ENCODE data around the gene TBATA. TPM values are rescaled to one million over a fixed set of nuclear protein-coding genes. Genes with fewer than 3 reads are reported as not detected.

Gene TBATA
- total RNA-seq, 1 experiment from 2014 or later: not detected

DNA sequence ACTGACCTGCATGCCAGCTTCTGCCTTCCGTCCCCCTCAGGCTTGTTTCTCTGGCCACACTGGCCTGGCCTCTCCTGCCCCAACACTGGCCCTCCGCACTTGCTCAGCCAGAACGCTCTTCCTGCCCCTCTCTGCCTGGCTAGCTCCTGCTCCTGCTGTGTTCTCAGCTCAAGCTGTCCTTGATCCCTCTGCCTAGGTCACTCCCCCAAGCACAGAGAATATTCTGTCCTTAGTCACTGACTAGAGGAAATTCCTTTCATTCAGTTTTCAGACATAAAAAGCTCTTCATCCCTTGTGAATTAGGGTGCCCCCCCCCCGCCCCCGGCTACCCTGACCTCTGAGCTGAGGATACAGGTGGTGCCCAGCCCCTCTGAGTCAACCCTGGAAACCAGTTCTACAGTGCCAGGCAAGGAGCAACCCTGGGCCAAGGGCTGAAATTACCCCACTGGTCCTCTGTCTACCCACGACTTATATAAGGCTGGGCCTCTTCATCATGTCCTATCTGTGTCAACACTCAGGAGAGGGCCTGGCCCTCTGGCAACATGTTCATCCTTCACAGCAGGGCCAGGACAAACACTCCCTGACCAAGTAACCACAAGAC is 23.9 kb upstream of the TBATA start (continued):
- TF ChIP-seq, protein P1, sequence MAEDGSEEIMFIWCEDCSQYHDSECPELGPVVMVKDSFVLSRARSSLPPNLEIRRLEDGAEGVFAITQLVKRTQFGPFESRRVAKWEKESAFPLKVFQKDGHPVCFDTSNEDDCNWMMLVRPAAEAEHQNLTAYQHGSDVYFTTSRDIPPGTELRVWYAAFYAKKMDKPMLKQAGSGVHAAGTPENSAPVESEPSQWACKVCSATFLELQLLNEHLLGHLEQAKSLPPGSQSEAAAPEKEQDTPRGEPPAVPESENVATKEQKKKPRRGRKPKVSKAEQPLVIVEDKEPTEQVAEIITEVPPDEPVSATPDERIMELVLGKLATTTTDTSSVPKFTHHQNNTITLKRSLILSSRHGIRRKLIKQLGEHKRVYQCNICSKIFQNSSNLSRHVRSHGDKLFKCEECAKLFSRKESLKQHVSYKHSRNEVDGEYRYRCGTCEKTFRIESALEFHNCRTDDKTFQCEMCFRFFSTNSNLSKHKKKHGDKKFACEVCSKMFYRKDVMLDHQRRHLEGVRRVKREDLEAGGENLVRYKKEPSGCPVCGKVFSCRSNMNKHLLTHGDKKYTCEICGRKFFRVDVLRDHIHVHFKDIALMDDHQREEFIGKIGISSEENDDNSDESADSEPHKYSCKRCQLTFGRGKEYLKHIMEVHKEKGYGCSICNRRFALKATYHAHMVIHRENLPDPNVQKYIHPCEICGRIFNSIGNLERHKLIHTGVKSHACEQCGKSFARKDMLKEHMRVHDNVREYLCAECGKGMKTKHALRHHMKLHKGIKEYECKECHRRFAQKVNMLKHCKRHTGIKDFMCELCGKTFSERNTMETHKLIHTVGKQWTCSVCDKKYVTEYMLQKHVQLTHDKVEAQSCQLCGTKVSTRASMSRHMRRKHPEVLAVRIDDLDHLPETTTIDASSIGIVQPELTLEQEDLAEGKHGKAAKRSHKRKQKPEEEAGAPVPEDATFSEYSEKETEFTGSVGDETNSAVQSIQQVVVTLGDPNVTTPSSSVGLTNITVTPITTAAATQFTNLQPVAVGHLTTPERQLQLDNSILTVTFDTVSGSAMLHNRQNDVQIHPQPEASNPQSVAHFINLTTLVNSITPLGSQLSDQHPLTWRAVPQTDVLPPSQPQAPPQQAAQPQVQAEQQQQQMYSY (CRISPR knock-in tag; IDR thresholded peaks at IDR 0.05): no peak
- TF ChIP-seq, protein P2, sequence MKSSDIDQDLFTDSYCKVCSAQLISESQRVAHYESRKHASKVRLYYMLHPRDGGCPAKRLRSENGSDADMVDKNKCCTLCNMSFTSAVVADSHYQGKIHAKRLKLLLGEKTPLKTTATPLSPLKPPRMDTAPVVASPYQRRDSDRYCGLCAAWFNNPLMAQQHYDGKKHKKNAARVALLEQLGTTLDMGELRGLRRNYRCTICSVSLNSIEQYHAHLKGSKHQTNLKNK (CRISPR knock-in tag; IDR thresholded peaks at IDR 0.05): no peak
- TF ChIP-seq, protein P3, sequence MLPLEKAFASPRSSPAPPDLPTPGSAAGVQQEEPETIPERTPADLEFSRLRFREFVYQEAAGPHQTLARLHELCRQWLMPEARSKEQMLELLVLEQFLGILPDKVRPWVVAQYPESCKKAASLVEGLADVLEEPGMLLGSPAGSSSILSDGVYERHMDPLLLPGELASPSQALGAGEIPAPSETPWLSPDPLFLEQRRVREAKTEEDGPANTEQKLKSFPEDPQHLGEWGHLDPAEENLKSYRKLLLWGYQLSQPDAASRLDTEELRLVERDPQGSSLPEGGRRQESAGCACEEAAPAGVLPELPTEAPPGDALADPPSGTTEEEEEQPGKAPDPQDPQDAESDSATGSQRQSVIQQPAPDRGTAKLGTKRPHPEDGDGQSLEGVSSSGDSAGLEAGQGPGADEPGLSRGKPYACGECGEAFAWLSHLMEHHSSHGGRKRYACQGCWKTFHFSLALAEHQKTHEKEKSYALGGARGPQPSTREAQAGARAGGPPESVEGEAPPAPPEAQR (CRISPR knock-in tag; IDR thresholded peaks at IDR 0.05): no peak
- TF ChIP-seq IRF2 (CRISPR knock-in tag; IDR thresholded peaks at IDR 0.05; ENCODE audit: borderline replicate concordance, low read depth) (no peak), GRHL2 (CRISPR knock-in tag; IDR thresholded peaks at IDR 0.05; ENCODE audit: insufficient replicate concordance, severe bottlenecking) (no peak), GABPB1 (CRISPR knock-in tag; IDR thresholded peaks at IDR 0.05) (no peak), NFE2L1 (CRISPR knock-in tag; IDR thresholded peaks at IDR 0.05) (no peak), ZBTB21 (CRISPR knock-in tag; IDR thresholded peaks at IDR 0.05; ENCODE audit: borderline replicate concordance) (no peak)

DNA sequence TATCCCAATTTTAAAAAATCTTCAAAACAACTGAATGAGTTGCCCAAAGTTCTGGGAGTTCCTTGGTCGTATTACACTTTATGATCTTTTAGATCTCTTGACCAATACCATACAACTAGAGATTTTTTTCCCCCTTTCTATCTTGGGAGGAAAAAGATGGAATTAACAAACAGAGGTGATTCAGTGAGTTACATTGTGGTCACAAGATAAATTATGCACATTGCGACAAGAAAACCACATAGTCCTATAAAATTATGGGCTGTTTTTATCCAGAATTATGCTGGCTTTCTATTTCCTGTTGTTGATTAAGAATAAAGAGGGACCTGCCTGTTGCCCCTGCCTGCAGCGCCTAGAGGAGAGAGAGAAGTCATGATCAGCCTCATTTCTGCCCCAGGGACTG is 22.4 kb upstream of the TBATA start:
- CTCF ChIA-PET: no interaction called here
- H3K36me3 Mint-ChIP-seq: no peaks in the 10 kb centered on the region
- no peak overlapping the region for H3K27ac Mint-ChIP-seq
- H3K4me3 Mint-ChIP-seq: no peak overlapping the region
- H3K27me3 Mint-ChIP-seq (ENCODE audit: low read depth): peaks cover 2% of the 10 kb centered on the region
- peaks cover 13% of the 10 kb centered on the region for H3K9me3 Mint-ChIP-seq
- POLR2A ChIA-PET: no interaction called here
- DNase-seq (ENCODE audit: low spot score): no peak
- peaks cover 20% of the 10 kb centered on the region for H3K4me1 Mint-ChIP-seq
- no peak for ATAC-seq
- TF ChIP-seq OVOL2 (CRISPR knock-in tag; IDR thresholded peaks at IDR 0.05; ENCODE audit: borderline replicate concordance) (no peak), ZNF219 (CRISPR knock-in tag; IDR thresholded peaks at IDR 0.05; ENCODE audit: borderline replicate concordance) (no peak), CREM (CRISPR knock-in tag; IDR thresholded peaks at IDR 0.05) (no peak), NR2C2 (CRISPR knock-in tag; IDR thresholded peaks at IDR 0.05) (no peak), NFATC4 (CRISPR knock-in tag; IDR thresholded peaks at IDR 0.05) (no peak), TEAD1 (CRISPR knock-in tag; IDR thresholded peaks at IDR 0.05) (no peak)
- TF ChIP-seq, protein P4, sequence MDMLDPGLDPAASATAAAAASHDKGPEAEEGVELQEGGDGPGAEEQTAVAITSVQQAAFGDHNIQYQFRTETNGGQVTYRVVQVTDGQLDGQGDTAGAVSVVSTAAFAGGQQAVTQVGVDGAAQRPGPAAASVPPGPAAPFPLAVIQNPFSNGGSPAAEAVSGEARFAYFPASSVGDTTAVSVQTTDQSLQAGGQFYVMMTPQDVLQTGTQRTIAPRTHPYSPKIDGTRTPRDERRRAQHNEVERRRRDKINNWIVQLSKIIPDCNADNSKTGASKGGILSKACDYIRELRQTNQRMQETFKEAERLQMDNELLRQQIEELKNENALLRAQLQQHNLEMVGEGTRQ (CRISPR knock-in tag; IDR thresholded peaks at IDR 0.05): no peak
- TF ChIP-seq, protein P5, sequence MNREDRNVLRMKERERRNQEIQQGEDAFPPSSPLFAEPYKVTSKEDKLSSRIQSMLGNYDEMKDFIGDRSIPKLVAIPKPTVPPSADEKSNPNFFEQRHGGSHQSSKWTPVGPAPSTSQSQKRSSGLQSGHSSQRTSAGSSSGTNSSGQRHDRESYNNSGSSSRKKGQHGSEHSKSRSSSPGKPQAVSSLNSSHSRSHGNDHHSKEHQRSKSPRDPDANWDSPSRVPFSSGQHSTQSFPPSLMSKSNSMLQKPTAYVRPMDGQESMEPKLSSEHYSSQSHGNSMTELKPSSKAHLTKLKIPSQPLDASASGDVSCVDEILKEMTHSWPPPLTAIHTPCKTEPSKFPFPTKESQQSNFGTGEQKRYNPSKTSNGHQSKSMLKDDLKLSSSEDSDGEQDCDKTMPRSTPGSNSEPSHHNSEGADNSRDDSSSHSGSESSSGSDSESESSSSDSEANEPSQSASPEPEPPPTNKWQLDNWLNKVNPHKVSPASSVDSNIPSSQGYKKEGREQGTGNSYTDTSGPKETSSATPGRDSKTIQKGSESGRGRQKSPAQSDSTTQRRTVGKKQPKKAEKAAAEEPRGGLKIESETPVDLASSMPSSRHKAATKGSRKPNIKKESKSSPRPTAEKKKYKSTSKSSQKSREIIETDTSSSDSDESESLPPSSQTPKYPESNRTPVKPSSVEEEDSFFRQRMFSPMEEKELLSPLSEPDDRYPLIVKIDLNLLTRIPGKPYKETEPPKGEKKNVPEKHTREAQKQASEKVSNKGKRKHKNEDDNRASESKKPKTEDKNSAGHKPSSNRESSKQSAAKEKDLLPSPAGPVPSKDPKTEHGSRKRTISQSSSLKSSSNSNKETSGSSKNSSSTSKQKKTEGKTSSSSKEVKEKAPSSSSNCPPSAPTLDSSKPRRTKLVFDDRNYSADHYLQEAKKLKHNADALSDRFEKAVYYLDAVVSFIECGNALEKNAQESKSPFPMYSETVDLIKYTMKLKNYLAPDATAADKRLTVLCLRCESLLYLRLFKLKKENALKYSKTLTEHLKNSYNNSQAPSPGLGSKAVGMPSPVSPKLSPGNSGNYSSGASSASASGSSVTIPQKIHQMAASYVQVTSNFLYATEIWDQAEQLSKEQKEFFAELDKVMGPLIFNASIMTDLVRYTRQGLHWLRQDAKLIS (CRISPR knock-in tag; IDR thresholded peaks at IDR 0.05; ENCODE audit: borderline replicate concordance): no peak
- TF ChIP-seq, protein P6, sequence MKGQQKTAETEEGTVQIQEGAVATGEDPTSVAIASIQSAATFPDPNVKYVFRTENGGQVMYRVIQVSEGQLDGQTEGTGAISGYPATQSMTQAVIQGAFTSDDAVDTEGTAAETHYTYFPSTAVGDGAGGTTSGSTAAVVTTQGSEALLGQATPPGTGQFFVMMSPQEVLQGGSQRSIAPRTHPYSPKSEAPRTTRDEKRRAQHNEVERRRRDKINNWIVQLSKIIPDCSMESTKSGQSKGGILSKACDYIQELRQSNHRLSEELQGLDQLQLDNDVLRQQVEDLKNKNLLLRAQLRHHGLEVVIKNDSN (CRISPR knock-in tag; IDR thresholded peaks at IDR 0.05): no peak
- TF ChIP-seq, protein P7, sequence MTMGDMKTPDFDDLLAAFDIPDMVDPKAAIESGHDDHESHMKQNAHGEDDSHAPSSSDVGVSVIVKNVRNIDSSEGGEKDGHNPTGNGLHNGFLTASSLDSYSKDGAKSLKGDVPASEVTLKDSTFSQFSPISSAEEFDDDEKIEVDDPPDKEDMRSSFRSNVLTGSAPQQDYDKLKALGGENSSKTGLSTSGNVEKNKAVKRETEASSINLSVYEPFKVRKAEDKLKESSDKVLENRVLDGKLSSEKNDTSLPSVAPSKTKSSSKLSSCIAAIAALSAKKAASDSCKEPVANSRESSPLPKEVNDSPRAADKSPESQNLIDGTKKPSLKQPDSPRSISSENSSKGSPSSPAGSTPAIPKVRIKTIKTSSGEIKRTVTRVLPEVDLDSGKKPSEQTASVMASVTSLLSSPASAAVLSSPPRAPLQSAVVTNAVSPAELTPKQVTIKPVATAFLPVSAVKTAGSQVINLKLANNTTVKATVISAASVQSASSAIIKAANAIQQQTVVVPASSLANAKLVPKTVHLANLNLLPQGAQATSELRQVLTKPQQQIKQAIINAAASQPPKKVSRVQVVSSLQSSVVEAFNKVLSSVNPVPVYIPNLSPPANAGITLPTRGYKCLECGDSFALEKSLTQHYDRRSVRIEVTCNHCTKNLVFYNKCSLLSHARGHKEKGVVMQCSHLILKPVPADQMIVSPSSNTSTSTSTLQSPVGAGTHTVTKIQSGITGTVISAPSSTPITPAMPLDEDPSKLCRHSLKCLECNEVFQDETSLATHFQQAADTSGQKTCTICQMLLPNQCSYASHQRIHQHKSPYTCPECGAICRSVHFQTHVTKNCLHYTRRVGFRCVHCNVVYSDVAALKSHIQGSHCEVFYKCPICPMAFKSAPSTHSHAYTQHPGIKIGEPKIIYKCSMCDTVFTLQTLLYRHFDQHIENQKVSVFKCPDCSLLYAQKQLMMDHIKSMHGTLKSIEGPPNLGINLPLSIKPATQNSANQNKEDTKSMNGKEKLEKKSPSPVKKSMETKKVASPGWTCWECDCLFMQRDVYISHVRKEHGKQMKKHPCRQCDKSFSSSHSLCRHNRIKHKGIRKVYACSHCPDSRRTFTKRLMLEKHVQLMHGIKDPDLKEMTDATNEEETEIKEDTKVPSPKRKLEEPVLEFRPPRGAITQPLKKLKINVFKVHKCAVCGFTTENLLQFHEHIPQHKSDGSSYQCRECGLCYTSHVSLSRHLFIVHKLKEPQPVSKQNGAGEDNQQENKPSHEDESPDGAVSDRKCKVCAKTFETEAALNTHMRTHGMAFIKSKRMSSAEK (CRISPR knock-in tag; IDR thresholded peaks at IDR 0.05; ENCODE audit: borderline replicate concordance): no peak
- TF ChIP-seq, protein P8, sequence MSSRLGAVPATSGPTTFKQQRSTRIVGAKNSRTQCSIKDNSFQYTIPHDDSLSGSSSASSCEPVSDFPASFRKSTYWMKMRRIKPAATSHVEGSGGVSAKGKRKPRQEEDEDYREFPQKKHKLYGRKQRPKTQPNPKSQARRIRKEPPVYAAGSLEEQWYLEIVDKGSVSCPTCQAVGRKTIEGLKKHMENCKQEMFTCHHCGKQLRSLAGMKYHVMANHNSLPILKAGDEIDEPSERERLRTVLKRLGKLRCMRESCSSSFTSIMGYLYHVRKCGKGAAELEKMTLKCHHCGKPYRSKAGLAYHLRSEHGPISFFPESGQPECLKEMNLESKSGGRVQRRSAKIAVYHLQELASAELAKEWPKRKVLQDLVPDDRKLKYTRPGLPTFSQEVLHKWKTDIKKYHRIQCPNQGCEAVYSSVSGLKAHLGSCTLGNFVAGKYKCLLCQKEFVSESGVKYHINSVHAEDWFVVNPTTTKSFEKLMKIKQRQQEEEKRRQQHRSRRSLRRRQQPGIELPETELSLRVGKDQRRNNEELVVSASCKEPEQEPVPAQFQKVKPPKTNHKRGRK (CRISPR knock-in tag; IDR thresholded peaks at IDR 0.05; ENCODE audit: borderline replicate concordance): no peak
